ENCODE measurements around the gene GCDH. TPM values are rescaled to one million over a fixed set of nuclear protein-coding genes. Genes with fewer than 3 reads are reported as not detected.

The GCDH gene
- total RNA-seq, 1 experiment from 2014 or later: 53.2 TPM

DNA sequence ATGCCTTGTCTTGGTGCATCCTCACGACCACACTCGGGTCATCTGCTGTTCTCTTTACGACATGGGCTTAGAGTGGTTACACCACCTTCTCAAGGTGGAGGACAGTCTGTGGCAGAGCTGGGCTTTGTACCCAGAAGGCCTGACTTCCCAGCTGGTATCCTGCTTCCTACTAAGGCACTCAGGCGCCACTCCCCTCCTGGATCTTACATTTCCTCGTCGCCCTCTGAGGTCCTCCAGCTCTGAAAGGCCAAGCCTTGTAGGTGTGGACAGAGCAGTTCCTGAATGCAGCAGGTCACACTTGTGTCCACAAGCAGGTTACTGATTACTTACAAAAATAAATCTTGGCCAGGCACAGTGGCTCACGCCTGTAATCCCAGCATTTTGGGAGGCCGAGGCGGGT, 16.2 kb downstream of the GCDH start:
- no peak overlapping the region for H3T11ph ChIP-seq (ENCODE audit: low read length)
- no peaks in the 10 kb centered on the region for H3K79me1 ChIP-seq (ENCODE audit: insufficient read depth, low read depth, low read length, poor library complexity, severe bottlenecking)
- H2BK20ac ChIP-seq (ENCODE audit: low read depth, low read length, poor library complexity, severe bottlenecking): no peak overlapping the region
- H3K9ac ChIP-seq (ENCODE audit: extremely low read depth, insufficient read length, low read length): no peak overlapping the region
- no peak overlapping the region for H2BK12ac ChIP-seq (ENCODE audit: insufficient read length, low read depth, low read length)
- no peak overlapping the region for H3K56ac ChIP-seq (ENCODE audit: insufficient read length, low read depth, low read length)
- no peak overlapping the region for H3K4ac ChIP-seq (ENCODE audit: low read depth, low read length)
- H4K91ac ChIP-seq (ENCODE audit: insufficient read length, low read depth, low read length): no peak overlapping the region
- no peak overlapping the region for H3K14ac ChIP-seq (ENCODE audit: insufficient read depth, low read length)
- no peaks in the 10 kb centered on the region for H3K23me2 ChIP-seq (ENCODE audit: insufficient read length, low read depth, low read length, poor library complexity, severe bottlenecking)
- no peak overlapping the region for H3K23ac ChIP-seq (ENCODE audit: insufficient read length, low read depth, low read length)
- H3K4me1 Mint-ChIP-seq: peaks cover 1 to 5% of the 10 kb centered on the region in 2 experiments
- DNase-seq: no peak
- TF ChIP-seq, protein P1, sequence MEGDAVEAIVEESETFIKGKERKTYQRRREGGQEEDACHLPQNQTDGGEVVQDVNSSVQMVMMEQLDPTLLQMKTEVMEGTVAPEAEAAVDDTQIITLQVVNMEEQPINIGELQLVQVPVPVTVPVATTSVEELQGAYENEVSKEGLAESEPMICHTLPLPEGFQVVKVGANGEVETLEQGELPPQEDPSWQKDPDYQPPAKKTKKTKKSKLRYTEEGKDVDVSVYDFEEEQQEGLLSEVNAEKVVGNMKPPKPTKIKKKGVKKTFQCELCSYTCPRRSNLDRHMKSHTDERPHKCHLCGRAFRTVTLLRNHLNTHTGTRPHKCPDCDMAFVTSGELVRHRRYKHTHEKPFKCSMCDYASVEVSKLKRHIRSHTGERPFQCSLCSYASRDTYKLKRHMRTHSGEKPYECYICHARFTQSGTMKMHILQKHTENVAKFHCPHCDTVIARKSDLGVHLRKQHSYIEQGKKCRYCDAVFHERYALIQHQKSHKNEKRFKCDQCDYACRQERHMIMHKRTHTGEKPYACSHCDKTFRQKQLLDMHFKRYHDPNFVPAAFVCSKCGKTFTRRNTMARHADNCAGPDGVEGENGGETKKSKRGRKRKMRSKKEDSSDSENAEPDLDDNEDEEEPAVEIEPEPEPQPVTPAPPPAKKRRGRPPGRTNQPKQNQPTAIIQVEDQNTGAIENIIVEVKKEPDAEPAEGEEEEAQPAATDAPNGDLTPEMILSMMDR (conservative IDR thresholded peaks at IDR 0.05): no peak
- H3K4me2 ChIP-seq (ENCODE audit: insufficient read depth, insufficient read length, low read length): no peak overlapping the region
- peak overlapping the region in 1 of 3 experiments; percentile 76; a peak in 3 of 7 replicates for H3K27ac Mint-ChIP-seq
- H3K9me3 ChIP-seq (ENCODE audit: control insufficient read depth, low read depth, low read length): no peaks in the 10 kb centered on the region
- no peak overlapping the region for H3K27ac ChIP-seq (ENCODE audit: insufficient read length, low read depth, low read length)
- no peak overlapping the region for H2BK15ac ChIP-seq (ENCODE audit: low read depth, low read length)
- H3K18ac ChIP-seq (ENCODE audit: insufficient read length, low read depth, low read length): no peak overlapping the region
- no peak overlapping the region for H3K4me3 Mint-ChIP-seq
- H2BK5ac ChIP-seq (ENCODE audit: insufficient read length, low read length): no peak overlapping the region
- H3K4me1 ChIP-seq (ENCODE audit: insufficient read depth, low read length): no peaks in the 10 kb centered on the region
- no peak overlapping the region for H2BK120ac ChIP-seq (ENCODE audit: low read depth, low read length, poor library complexity, severe bottlenecking)
- no CpG with 5 or more reads among the region's 9 CpGs for WGBS (ENCODE audit: extremely low coverage, insufficient read length, low lambda C conversion rate)
- peaks cover 3% of the 10 kb centered on the region for H3K27me3 Mint-ChIP-seq (ENCODE audit: low read depth)
- no peak overlapping the region for H4K8ac ChIP-seq (replicated peaks; ENCODE audit: insufficient read length, low read depth, low read length)
- no peak overlapping the region for H2AFZ ChIP-seq (ENCODE audit: low read length)
- H3K79me2 ChIP-seq (ENCODE audit: insufficient read depth, low read length): no peaks in the 10 kb centered on the region
- H2AK5ac ChIP-seq (ENCODE audit: insufficient read length, low read length): no peak overlapping the region
- H3K27me3 ChIP-seq (ENCODE audit: insufficient read depth, low read length): no peaks in the 10 kb centered on the region
- no peaks in the 10 kb centered on the region for H3K9me3 Mint-ChIP-seq
- no peaks in the 10 kb centered on the region for H4K20me1 ChIP-seq (ENCODE audit: control insufficient read depth, insufficient read depth, insufficient read length)
- no peak overlapping the region for H4K5ac ChIP-seq (ENCODE audit: insufficient read length, low read depth, low read length)
- no peaks in the 10 kb centered on the region for H3K36me3 Mint-ChIP-seq (ENCODE audit: insufficient read depth in 1 of 3, low read depth in 3 of 3)

All from H9 (cell line).